ENCODE results near the gene HIF1A.

- TF ChIP-seq CTCF (IDR thresholded peaks at IDR 0.05) (no peak), POLR2A (IDR thresholded peaks at IDR 0.05) (no peak)
These were observed 48.8 kb upstream of the HIF1A start for GRCh38 chr14:61646366-61647116.

All from heart left ventricle (tissue), 13 donors.